Effector CD4-positive, alpha-beta T cell (primary cell): Measurements from ENCODE around the gene E2F3.

Experiments used
- DNase-seq: peaks from one replicate; pipeline ENCODE4 v3.0.0-alpha.2; 2020
- total RNA-seq: gene quantifications from one replicate; lab custom pipeline; 2026; lab: John Stamatoyannopoulos, UW

E2F3 gene
- 22.3 reads per million, percentile 49 among the genes with 10 or more reads in this experiment for total RNA-seq

DNA sequence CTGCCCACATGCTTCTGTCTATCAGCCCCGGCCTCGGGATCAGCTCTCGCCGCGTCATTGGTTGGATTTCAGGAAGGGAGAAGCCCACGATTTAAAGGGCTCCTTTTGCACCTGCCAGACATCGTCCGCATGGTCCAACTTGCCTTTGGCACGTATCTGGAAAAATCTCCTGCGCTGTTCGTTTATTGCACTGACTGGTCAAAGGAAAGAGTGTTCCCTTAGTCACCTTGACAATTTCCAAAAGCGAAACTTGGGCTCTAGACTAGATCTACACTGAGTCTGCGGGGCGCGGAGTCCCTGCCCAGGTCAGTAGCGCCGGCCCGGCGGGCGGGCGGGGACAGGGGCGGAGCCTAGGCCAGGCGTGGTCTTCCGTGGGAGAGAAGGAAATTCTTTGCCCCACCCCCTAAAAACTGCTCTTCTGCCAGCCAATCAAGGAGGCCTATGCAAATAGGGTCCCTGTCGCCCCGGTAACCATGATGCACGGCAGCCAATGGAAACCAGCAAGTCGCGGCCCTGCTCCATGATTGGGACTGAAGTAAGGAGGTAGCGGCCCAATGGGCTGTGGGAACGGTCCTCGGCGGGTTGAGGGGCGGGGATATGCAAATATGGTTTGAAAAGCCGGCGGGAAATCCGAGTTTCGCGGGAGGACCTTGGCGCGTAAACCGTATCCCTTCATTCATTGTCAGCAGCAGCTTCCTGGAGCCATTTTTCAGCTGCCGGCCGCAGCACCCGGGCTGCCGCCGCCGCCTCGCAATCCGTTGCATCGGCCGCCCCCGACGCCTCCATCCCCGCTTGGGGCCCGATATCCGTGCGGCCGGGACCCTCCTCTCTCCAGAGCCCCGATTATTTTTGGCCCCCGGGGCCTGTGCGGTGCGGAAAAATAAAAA, at the start of gene E2F3:
Gene E2F3, plus strand, starts transcription at position 675 of the 887 bp plus-strand sequence. CDS start 354 bp downstream, outside the sequence.
- DNase-seq, result peak; percentile 98

- no peak for DNase-seq
Observed at GRCh38 chr6:20352346-20352745, 49.3 kb upstream of the E2F3 start.

- DNase-seq, result no peak
Observed at GRCh38 chr6:20353134-20353533, 48.5 kb upstream of the E2F3 start.

DNA sequence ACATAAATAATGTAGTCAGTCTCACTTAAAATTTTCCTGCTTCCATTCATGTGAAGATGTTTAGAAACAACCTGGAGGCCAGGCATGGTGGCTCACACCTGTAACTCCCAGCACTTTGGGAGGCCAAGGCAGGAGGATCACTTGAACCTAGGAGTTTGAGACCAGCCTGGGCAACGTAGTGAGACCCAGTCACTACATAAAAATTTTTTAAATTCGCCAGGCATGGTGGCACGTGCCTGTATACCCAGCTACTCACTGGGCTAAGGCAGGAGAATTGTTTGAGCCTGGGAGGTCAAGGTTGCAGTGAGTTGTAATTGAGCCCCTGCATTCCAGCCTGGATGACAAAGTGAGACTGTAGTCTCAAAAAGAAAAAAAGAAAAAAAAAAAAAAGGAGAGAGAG, 47.3 kb upstream of the E2F3 start:
- no peak for DNase-seq

DNA sequence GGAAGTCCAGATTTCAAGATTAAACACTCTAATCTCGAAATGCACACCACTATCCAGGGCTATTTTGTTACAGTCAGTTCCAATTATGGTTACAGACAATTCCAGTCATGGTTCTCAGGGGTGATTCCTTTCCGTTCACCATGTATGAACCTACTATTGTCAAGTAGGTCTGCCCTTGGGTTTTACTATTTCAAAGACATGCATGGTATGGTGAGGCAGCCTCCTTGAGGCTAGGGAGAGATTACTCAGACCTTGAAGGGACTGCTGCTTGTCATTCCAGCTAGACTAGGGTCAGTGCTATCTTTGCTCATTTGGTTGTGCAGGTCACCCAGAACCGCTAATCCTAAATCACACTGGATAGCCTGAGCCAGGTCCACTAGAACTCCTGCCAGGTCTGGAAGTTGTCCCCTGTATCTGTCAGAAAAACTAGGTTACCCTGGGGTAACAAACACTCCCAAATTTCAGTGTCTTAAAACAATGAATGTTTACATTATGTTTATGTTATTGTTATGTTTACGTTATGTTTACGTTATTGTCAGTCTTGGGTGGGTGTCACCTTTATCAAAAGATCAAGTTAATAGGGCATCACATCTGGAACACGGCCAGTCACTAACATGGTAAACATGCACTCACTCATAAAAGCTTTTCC, 41.1 kb upstream of the E2F3 start:
- DNase-seq, result no peak

GRCh38 chr6:20362623-20363022, 39.1 kb upstream of the E2F3 start:
- DNase-seq, result no peak

GRCh38 chr6:20364327-20364726, 37.4 kb upstream of the E2F3 start:
- no peak for DNase-seq

DNA sequence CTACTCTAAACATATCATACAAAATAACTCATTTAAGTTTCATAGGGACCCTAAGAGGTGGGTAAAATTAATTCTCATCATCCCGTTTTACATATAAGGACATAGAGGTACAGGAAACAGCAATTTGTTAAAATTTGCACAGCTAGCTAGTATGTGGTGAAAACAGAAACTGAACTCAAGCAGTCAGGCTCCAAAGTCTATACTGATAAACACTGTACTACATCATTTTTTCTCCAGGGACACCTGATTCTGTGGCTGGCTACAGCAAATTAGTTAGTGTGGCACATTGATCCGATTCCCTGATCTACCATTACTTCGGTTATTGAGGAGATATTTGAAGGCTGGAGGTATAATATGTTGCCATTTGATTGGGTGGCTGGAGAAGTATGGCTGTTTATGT, 36.2 kb upstream of the E2F3 start:
- no peak for DNase-seq

- peak; percentile 8 for DNase-seq
Observed at GRCh38 chr6:20366082-20366830, 35.4 kb upstream of the E2F3 start.

DNA sequence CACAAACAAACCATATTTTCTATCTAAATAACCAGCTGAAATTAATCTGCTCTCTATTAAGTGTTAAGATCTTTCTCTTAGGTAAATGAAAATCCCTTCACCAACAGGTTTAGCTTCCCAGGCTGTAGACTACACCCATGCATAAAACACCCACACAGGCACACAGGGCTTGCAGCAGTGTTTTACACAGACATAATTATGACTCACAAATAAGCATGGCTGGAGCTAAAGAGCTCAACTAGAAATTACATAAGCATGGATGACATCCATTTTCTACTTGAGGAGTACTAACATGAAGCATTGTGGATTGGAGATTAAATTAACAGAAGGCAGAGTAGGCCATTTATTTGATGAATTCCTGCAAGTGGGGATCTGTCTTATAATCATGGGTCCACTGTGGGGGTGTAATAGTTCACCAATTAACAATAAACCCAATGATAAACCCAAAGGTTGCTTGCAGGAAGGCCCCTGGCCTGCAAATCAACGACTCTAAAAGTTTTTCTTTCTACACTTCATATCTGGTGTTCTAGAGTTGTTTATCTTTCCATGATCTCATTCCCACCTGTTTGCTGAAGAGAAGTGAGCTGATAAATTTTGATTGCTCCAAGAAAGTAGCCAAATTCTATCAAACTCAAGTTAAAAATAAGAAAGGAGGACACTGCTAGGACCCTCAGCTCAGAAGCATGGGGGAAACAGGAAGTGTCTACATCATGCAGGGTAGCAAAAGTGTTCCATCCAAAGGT, 33.8 kb upstream of the E2F3 start:
- DNase-seq, result no peak

- DNase-seq, result no peak
Observed at GRCh38 chr6:20370393-20370792, 31.3 kb upstream of the E2F3 start.

- no peak for DNase-seq
Observed at GRCh38 chr6:20370801-20371200, 30.9 kb upstream of the E2F3 start.

GRCh38 chr6:20375436-20375835, 26.2 kb upstream of the E2F3 start:
- DNase-seq, result no peak

DNA sequence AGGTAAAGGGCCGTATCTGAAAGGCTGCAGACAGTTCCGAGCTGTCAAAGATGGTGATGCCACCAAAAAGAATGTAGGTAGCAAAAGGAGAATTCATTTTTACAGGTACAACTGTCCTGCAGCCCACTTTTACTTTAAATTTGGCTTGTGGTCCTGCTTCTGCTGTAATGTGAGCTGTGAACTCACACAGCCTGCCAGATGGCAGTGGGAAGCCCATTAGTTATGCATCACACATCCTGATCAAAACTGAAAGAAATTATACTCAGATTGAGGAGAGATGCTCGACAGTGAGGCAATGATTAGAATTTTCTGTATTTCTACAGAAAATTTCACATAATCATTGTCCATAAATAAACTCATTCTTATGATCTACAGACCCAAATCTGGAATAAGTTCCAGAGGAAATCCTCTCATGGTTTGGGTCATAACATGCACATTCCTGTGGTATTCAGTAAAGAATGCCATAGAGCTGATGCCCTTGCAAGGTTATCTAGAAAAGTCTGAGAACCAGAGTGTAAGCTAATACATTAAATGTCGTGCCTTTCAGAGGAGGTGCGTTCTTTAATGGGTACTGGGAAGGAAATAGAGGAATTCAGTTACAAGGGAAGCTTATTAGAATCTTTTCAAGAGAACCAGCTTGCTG, 23.9 kb upstream of the E2F3 start:
- no peak for DNase-seq

DNA sequence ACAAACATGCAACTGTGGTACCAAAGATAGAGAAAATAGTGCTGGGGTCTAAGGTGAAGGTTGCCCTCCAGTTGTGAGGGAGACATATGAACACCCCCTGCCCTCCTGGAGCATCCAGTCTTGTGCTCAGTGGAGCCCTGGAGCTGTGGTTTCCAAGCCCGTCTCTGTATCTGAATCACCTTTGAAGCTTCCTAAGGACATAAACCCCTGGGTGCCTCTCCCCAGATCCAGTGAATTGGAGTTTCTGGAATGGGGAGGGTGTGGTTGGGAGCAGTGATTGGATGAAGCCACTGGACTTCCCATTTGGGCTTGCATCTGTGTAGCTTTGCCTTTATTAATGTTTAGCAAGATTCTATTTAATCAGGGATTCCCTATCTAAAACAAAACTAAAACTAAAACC, 22.4 kb upstream of the E2F3 start:
- no peak for DNase-seq

DNA sequence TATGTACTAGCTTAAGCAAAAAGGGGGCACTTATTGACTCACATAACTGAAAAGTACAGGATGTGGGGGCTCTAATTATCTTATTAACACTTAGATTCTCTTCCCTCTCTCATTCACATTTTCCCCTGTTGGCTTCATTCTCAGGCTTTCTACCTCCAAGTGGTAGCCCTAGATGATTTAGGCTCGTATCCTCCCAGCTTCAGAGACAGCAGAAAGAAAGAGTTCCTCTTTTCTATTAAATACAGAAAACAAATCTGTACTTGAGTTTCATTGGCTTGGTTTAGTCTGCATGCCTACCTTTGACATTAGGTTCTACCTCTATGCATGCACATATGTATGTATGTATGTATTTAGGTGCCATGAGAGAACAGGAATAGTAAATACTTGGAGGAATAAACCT, 15.5 kb upstream of the E2F3 start:
- DNase-seq, result no peak

DNA sequence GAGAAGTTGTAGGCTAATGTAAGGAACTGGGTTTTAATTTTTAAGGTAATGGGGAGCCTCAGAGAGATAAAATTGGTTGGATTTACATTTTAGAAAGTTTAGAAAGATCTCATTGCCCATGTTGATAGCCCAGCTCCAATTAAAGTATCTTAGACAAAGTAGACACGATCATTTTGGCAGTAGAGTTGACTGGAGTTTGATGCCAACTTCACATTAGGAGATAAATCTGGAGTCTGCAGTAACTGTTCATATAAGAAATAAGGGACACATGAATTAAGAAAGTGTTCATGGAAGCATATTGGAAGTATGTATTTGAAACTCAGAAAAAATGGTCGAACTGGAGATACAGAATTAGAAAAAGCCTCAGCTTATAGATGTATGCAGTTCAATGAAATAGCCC, 12.6 kb upstream of the E2F3 start:
- no peak for DNase-seq

DNA sequence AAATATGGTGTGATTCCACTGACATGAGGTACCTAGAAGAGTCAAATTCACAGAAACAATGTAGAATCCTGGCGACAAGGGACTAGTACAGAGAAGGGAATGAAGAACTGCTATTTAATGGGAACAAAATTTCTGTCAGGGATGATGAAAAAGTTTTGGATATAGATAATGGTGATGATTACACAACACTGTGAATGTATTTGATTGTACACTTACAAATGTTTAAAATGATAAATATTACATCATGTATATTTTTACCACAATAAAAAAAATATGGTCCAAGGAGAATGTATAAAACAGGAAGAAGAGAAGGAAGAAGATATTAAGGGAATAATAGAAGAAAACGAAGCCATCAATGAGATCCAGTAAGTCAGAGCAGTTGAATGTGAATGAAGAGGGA, 8.4 kb upstream of the E2F3 start:
- no peak for DNase-seq

DNA sequence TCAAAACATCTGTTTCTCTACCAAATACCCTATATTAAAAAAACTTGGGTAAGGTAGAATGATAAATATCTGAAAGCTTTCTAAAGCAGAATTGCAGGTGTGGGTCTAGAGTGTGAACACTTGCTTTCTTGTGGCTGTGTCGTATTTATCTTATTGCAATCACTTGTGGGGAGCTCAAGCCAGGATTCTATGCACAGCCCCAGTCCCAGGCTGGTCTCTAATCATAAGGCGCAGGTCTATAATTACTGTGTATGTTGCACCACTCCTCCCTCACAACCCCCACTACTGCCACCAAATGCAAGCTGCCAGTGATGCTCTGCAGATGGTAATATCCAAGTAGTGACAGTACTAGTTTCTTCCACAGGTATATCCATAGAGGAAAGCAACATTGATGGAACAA, 2.2 kb upstream of the E2F3 start:
- DNase-seq, result no peak

GRCh38 chr6:20400456-20401204, 1.0 kb upstream of the E2F3 start:
- peak; percentile 23 for DNase-seq

DNA sequence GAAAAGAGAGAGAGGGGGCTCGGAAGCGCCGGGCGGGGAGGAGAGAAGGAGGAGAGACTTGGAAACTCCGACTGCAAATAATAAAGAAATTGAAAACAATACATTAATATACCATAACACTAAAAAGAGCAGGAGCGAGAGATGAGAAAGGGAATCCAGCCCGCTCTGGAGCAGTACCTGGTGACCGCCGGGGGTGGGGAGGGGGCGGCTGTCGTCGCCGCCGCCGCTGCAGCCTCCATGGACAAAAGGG, 338 bp downstream of the E2F3 start:
- no peak for DNase-seq
